GM23338 (cell line): Measurements from ENCODE around the gene JOSD2. TPM values are rescaled to one million over a fixed set of nuclear protein-coding genes. Genes with fewer than 3 reads are reported as not detected.
A peak's percentile ranks its signal among the peaks of the same experiment; 100 is the strongest.

Experiments
- ATAC-seq: fragments of 200-7000 bp; cut with Tn5 transposase; 3 replicates; pipeline ENCODE4 v1.9.1; 2020
- DNase-seq: peaks from one replicate; pipeline ENCODE4 v3.0.0-alpha.2; 2015; ENCODE audit warnings: low spot score
- H2AFZ ChIP-seq: fragments of 200-600 bp; sonication (generic); 2 replicates; pipeline ENCODE4 v1.8.0; 2016; ENCODE audit warnings: antibody characterized with exemption, mild to moderate bottlenecking, moderate library complexity
- H3F3A ChIP-seq: fragments of 200-600 bp; sonication (generic); replicated peaks from 2 replicates; pipeline ENCODE4 v1.8.0; 2017; ENCODE audit warnings: antibody characterized with exemption, mixed run types, low read depth
- H3K27ac ChIP-seq: fragments of 200-600 bp; sonication (generic); 2 replicates; pipeline ENCODE4 v1.6.1; 2016; ENCODE audit warnings: low read depth
- H3K27me3 ChIP-seq: fragments of 200-600 bp; sonication (generic); 2 replicates; pipeline ENCODE4 v1.8.0; 2016; ENCODE audit warnings: mild to moderate bottlenecking, mixed run types, moderate library complexity; ENCODE audit not compliant: insufficient read depth
- H3K36me3 ChIP-seq: fragments of 200-600 bp; sonication (generic); 2 replicates; pipeline ENCODE4 v1.8.0; 2016; ENCODE audit warnings: mild to moderate bottlenecking; ENCODE audit not compliant: insufficient read depth
- H3K4me1 ChIP-seq: fragments of 200-600 bp; sonication (generic); 2 replicates; pipeline ENCODE4 v1.8.0; 2016; ENCODE audit warnings: mild to moderate bottlenecking, moderate library complexity; ENCODE audit not compliant: insufficient read depth
- H3K4me2 ChIP-seq: fragments of 200-600 bp; sonication (generic); 2 replicates; pipeline ENCODE4 v1.7.1; 2017; ENCODE audit warnings: mixed run types
- H3K4me3 ChIP-seq: fragments of 200-600 bp; sonication (generic); 2 replicates; pipeline ENCODE4 v1.6.1; 2016; ENCODE audit warnings: mixed run types
- H3K79me2 ChIP-seq: fragments of 200-600 bp; sonication (generic); replicated peaks from 2 replicates; pipeline ENCODE4 v1.8.0; 2017; ENCODE audit warnings: mild to moderate bottlenecking; ENCODE audit not compliant: insufficient read depth
- H3K9me2 ChIP-seq: fragments of 200-600 bp; sonication (generic); 2 replicates; pipeline ENCODE4 v1.8.0; 2017; ENCODE audit not compliant: insufficient read depth
- H4K20me1 ChIP-seq: fragments of 200-600 bp; sonication (generic); replicated peaks from 2 replicates; pipeline ENCODE4 v1.8.0; 2017; ENCODE audit warnings: mild to moderate bottlenecking; ENCODE audit not compliant: insufficient read depth
- H3K27ac Mint-ChIP-seq: 2 replicates; pipeline ENCODE4 v1.8.0; 2020; ENCODE audit warnings: inconsistent platforms, mild to moderate bottlenecking, moderate library complexity, mixed read lengths
- H3K27me3 Mint-ChIP-seq: 3 replicates; pipeline ENCODE4 v1.8.0; 2022; ENCODE audit warnings: low read depth, mild to moderate bottlenecking, moderate library complexity, mixed read lengths, inconsistent platforms; ENCODE audit not compliant: insufficient read depth, poor library complexity
- H3K36me3 Mint-ChIP-seq: 3 replicates; pipeline ENCODE4 v1.8.0; 2021; ENCODE audit warnings: low read depth, mild to moderate bottlenecking, inconsistent platforms, moderate library complexity, mixed read lengths
- H3K4me1 Mint-ChIP-seq: 3 replicates; pipeline ENCODE4 v1.8.0; 2020; ENCODE audit warnings: mild to moderate bottlenecking, inconsistent platforms, mixed read lengths
- H3K4me3 Mint-ChIP-seq: 3 replicates; pipeline ENCODE4 v1.8.0; 2021; ENCODE audit warnings: moderate library complexity, mild to moderate bottlenecking, inconsistent platforms, mixed read lengths
- H3K9me3 Mint-ChIP-seq: 3 replicates; pipeline ENCODE4 v1.8.0; 2020; ENCODE audit warnings: moderate library complexity, mild to moderate bottlenecking, inconsistent platforms, mixed read lengths
- EZH2 ChIP-seq: fragments of 200-600 bp; sonication (generic); IDR thresholded peaks from one replicate; pipeline ENCODE4 v1.8.0; 2017; ENCODE audit warnings: antibody characterized with exemption, mild to moderate bottlenecking, low read depth; ENCODE audit not compliant: unreplicated experiment
- JUNB ChIP-seq: IDR thresholded peaks from one replicate; pipeline ENCODE4 v1.6.1; 2016; ENCODE audit warnings: antibody characterized with exemption; ENCODE audit not compliant: unreplicated experiment
- NANOG ChIP-seq: IDR thresholded peaks from 2 replicates; pipeline ENCODE4 v1.6.1; 2016; ENCODE audit warnings: antibody characterized with exemption, borderline replicate concordance
- POLR2AphosphoS5 ChIP-seq: IDR thresholded peaks from 2 replicates; pipeline ENCODE4 v1.6.1; 2016; ENCODE audit warnings: antibody characterized with exemption, low read depth
- ZNF331 ChIP-seq: fragments of 250-450 bp; sonication (Bioruptor Pico); IDR thresholded peaks from 2 replicates; pipeline ENCODE4 v1.5.0; 2020; ENCODE audit warnings: low read depth, mild to moderate bottlenecking, moderate library complexity
- polyA plus RNA-seq: library from polyadenylated mRNA; unstranded; fragments of >200 nt; fragmentation: Nextera tagmentation; extraction: Ambion mirVana; gene quantifications from 2 replicates; pipeline ENCODE4 v1.2.1, GENCODE V29; 2016
- total RNA-seq: library from RNA; depleted of rRNA; stranded (reverse); fragments of >200 nt; shearing (Covaris generic); gene quantifications from 2 replicates; pipeline ENCODE4 v1.2.3, GENCODE V29; 2014
- TF ChIP-seq, protein P1 (sequence below), 2 experiments: fragments of 200-600 bp in 1 of 2; sonication (generic) in 1 of 2; conservative IDR thresholded peaks; 2 replicates each; pipeline versions ENCODE4 v1.5.1 to v1.6.1; 2016 to 2017; ENCODE audit warnings: antibody characterized with exemption in 2 of 2, low read depth in 2 of 2, mild to moderate bottlenecking in 2 of 2, moderate library complexity in 1 of 2

JOSD2 gene
- total and polyA plus RNA-seq, 2 experiments from 2014 or later: 3.3 to 5.8 TPM

DNA sequence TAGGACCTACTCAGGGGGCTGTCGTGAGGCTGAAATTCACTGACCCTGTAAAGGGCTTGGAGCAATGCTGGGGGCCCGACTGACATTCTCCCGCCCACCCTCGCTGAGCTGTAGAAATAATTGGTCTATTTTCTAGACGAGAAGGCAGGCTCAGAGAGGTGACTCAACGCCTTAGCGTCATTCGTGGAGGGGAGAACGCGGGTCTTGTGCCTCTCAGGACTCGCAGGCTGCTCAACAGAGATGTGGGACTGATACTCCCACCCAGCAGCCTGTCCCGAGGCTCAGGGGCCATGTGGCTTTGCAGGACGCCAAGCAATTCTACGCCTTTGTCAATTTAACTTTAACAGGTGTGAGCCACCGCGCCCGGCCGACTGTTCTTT is 26.3 kb upstream of the JOSD2 start:
- 0 out of 2 replicates have a peak, but pooled peaks cover 3% of the 10 kb centered on the region for H3K9me2 ChIP-seq
- H3K9me3 Mint-ChIP-seq: peaks cover 93% of the 10 kb centered on the region

DNA sequence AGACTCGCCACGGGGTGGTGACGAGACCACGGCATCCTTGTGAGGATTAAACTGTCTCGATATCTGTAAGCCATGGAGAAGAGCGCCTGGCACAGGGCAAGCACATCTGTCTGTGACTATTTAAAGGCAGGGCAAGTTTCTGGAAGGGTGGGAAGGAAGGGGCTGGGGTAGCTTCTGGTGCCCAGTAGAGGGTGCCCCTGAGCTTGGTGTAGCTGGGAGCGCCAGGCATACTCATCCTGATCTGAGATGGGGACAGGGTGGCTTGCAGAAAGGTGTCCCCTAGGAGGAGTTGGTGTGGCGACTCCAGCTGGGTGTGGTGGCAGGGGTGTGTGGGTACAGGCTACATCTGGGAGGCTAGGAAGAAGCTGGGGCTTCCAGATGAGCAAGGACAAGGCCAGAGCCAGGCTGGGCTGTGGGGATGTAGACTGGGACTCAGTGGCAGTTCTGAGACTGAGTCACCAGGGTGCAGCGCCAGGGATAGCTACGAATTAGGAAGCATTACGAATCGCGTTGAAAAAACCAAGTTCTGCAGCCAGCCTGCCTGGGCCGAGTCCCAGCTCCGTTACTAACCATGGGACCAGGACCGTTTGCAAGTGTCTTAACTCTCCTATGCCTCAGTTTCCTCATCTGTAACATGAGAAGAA is 25.8 kb upstream of the JOSD2 start:
- no peak for DNase-seq
- peaks cover 95% of the 10 kb centered on the region for H3K9me3 Mint-ChIP-seq
- no peak for ATAC-seq

More for the DNA sequence above, 26.3 kb upstream of the JOSD2 start:
- no peak overlapping the region for H3K27ac Mint-ChIP-seq
- ATAC-seq: no peak
- Histone ChIP-seq H3K79me2 (no peaks in the 10 kb centered on the region), H3K27ac (no peak overlapping the region), H3K27me3 (no peaks in the 10 kb centered on the region), H3F3A (no peaks in the 10 kb centered on the region; the same call in 1 of the 2 replicates), H2AFZ (no peak overlapping the region), H3K4me2 (no peak overlapping the region), H3K4me1 (no peaks in the 10 kb centered on the region), H3K36me3 (no peaks in the 10 kb centered on the region), H3K4me3 (no peak overlapping the region), H4K20me1 (no peaks in the 10 kb centered on the region)
- H3K4me1 Mint-ChIP-seq: no peaks in the 10 kb centered on the region
- TF ChIP-seq JUNB: no peak
- no peak for TF ChIP-seq NANOG
- no peak for TF ChIP-seq ZNF331 (CRISPR knock-in tag)
- TF ChIP-seq, protein P1, sequence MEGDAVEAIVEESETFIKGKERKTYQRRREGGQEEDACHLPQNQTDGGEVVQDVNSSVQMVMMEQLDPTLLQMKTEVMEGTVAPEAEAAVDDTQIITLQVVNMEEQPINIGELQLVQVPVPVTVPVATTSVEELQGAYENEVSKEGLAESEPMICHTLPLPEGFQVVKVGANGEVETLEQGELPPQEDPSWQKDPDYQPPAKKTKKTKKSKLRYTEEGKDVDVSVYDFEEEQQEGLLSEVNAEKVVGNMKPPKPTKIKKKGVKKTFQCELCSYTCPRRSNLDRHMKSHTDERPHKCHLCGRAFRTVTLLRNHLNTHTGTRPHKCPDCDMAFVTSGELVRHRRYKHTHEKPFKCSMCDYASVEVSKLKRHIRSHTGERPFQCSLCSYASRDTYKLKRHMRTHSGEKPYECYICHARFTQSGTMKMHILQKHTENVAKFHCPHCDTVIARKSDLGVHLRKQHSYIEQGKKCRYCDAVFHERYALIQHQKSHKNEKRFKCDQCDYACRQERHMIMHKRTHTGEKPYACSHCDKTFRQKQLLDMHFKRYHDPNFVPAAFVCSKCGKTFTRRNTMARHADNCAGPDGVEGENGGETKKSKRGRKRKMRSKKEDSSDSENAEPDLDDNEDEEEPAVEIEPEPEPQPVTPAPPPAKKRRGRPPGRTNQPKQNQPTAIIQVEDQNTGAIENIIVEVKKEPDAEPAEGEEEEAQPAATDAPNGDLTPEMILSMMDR (conservative IDR thresholded peaks at IDR 0.05; ENCODE audit: low read depth in 2 of 2): no peak
- no peak for TF ChIP-seq EZH2
- no peak overlapping the region for H3K4me3 Mint-ChIP-seq
- peaks cover 37% of the 10 kb centered on the region for H3K36me3 Mint-ChIP-seq
- peaks cover 2% of the 10 kb centered on the region for H3K27me3 Mint-ChIP-seq
- DNase-seq: no peak

More for the DNA sequence above, 25.8 kb upstream of the JOSD2 start:
- no peak overlapping the region for H3K4me2 ChIP-seq
- H3K36me3 ChIP-seq: no peaks in the 10 kb centered on the region
- no peak for TF ChIP-seq POLR2AphosphoS5
- TF ChIP-seq, protein P1 (conservative IDR thresholded peaks at IDR 0.05; ENCODE audit: low read depth in 2 of 2): peak; percentile 37 to 42
- no peaks in the 10 kb centered on the region for H3K4me1 ChIP-seq
- H3K27me3 ChIP-seq: no peaks in the 10 kb centered on the region
- no peak overlapping the region for H2AFZ ChIP-seq
- Mint-ChIP-seq H3K4me1 (no peaks in the 10 kb centered on the region), H3K27me3 (peaks cover 2% of the 10 kb centered on the region), H3K36me3 (peaks cover 37% of the 10 kb centered on the region), H3K4me3 (no peak overlapping the region), H3K27ac (no peak overlapping the region)
- 0 out of 2 replicates have a peak, but pooled peaks cover 3% of the 10 kb centered on the region for H3K9me2 ChIP-seq
- H3F3A ChIP-seq: no peaks in the 10 kb centered on the region; the same call in 1 of the 2 replicates
- no peak overlapping the region for H3K4me3 ChIP-seq
- no peak overlapping the region for H3K27ac ChIP-seq
- H3K79me2 ChIP-seq: no peaks in the 10 kb centered on the region
- H4K20me1 ChIP-seq: no peaks in the 10 kb centered on the region
